GM06990 (cell line): ENCODE measurements around the gene SLC18B1.

Experiments
- DNase-seq: peaks from one replicate; pipeline ENCODE4 v3.0.0-alpha.2; 2011; ENCODE audit not compliant: insufficient read length; ENCODE audit errors: extremely low read depth
- H3K27me3 ChIP-seq: replicated peaks from 2 replicates; pipeline ENCODE4 v1.6.0; 2011; ENCODE audit warnings: low read length; ENCODE audit not compliant: control insufficient read depth, insufficient read depth
- H3K36me3 ChIP-seq: 2 replicates; pipeline ENCODE4 v1.5.1; 2011; ENCODE audit warnings: low read length; ENCODE audit not compliant: control insufficient read depth, insufficient read depth
- H3K4me3 ChIP-seq: replicated peaks from 2 replicates; pipeline ENCODE4 v1.5.1; 2011; ENCODE audit warnings: low read depth, mild to moderate bottlenecking, control low read depth, low read length
- CTCF ChIP-seq: IDR thresholded peaks from 2 replicates; pipeline ENCODE4 v1.5.1; 2011; ENCODE audit warnings: low read length, control low read depth, mild to moderate bottlenecking, inconsistent platforms; ENCODE audit not compliant: insufficient read depth, poor library complexity, severe bottlenecking

SLC18B1 gene

GRCh38 chr6:132797951-132798868 is at the start of gene SLC18B1:
Gene SLC18B1, minus strand, starts transcription at chr6:132798637. Its CDS starts 181 bp downstream, at chr6:132798456.
- no peak for TF ChIP-seq CTCF
- Histone ChIP-seq H3K27me3 (no peaks in the 10 kb centered on the region), H3K4me3 (peak within 1 kb of the TSS; percentile 71), H3K36me3 (no peaks in the 10 kb centered on the region)
- peak; percentile 65 for DNase-seq

DNA sequence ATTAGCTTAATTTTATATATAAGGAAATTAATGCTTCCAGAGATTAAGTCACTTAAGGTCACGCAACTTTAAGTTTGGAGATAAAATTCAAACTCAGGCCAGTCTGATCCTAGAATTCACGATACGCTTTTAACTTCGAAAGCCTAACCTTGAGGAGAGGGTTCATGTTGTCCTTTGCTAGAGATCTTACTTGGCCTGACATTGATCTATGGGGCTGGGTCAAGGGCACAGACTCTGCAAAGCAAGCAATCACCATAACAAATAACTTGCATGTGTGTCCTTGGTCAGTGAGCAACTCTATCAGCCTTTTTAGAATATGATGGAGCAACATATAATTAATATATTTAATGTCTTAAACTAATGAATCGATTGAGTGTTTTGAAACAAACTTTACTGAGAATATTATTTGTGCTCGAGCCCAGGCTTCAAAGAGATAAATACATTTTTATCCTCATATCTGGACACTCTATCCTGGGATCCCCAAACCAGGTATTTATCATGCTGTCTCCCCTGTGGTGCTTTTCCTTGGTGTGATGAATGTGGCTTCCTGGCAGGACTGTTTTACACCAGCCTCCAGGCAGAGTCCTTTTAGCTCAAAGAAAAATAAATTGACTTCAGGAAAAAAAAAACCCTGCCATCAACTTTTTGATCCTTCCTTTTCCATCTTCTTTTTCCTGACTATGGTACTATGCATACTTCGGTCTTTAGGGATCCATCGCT is 45.0 kb upstream of the SLC18B1 start:
- Histone ChIP-seq H3K36me3 (no peaks in the 10 kb centered on the region), H3K4me3 (no peak overlapping the region), H3K27me3 (no peaks in the 10 kb centered on the region; the same call in 1 of the 2 replicates)
- TF ChIP-seq CTCF, result no peak
- DNase-seq, result no peak

DNA sequence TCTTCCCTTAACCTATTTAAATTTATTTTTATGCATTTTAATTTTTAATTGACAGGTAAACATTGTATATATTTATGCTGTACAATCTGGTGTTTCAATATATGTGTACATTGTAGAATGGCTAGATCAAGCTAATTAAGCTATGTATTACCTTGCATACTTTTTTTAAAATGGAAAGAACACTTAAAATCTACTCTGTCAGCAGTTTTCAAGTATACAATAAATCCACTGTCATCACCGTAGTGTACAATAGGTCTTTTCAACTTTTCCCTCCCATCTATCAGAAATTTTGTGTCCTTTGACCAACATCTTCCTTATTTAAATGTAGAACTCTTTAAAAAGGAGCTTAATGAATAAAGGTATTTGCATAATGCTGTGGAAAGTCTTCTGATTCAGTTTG is 43.5 kb upstream of the SLC18B1 start:
- Histone ChIP-seq H3K36me3 (no peaks in the 10 kb centered on the region), H3K4me3 (no peak overlapping the region), H3K27me3 (no peaks in the 10 kb centered on the region; the same call in 1 of the 2 replicates)
- no peak for DNase-seq
- TF ChIP-seq CTCF, result no peak

- H3K4me3 ChIP-seq, result no peak overlapping the region
- H3K36me3 ChIP-seq, result no peaks in the 10 kb centered on the region
- H3K27me3 ChIP-seq, result no peaks in the 10 kb centered on the region
- no peak for DNase-seq
- no peak for TF ChIP-seq CTCF
Measured at GRCh38 chr6:132832891-132833290, 34.5 kb upstream of the SLC18B1 start.

DNA sequence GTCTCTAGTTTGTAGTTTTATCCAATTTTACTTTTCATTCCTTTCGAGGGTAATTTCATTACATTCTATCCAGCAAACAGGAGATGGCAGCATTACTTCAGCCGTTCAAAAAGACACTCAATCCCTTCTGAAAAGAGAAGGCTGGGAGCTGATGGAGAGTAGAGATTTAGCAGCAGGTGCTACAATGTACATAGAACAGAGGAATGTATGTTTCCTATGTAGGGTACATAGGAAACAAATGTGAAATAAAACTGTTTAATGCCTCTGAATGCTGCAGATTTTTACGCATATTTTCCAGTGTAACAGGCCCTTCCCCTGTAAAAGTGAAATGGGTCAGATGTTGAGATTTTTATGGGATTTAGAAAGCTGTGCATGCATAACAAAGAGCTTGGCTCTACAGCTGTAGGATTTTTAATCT is 31.9 kb upstream of the SLC18B1 start:
- TF ChIP-seq CTCF, result peak; percentile 55
- Histone ChIP-seq H3K36me3 (no peaks in the 10 kb centered on the region), H3K4me3 (no peak overlapping the region), H3K27me3 (no peaks in the 10 kb centered on the region)
- DNase-seq, result no peak
